GM12878 (cell line): ENCODE data around the gene MICALL1. TPM values are rescaled to one million over a fixed set of nuclear protein-coding genes. Genes with fewer than 3 reads are reported as not detected.
"Not testable (repeated sequence)": the region's sequence is repeated elsewhere in the genome, so short reads cannot be mapped to it uniquely, and the experiment has no call there.

Experiments
- ATAC-seq: fragments of 200-7000 bp; cut with Tn5 transposase; 3 replicates; pipeline ENCODE4 v1.9.1; 2020; ENCODE audit warnings: mild to moderate bottlenecking, moderate library complexity
- BruUV-seq: library from RNA; stranded (reverse); fragments of 400-500 nt; replicated peaks from 2 replicates; lab custom pipeline; 2021; lab: Mats Ljungman, UMichigan
- CTCF ChIA-PET: fragments of 300-600 bp; sonication (Branson Sonifier 250); formaldehyde crosslinking; extraction: SDS; loops from one replicate; lab custom pipeline; 2021; ENCODE audit warnings: inconsistent platforms; lab: Yijun Ruan, JAX
- POLR2A ChIA-PET: fragments of 350-600 bp; formaldehyde crosslinking; extraction: SDS; loops from one replicate; lab custom pipeline; 2021; ENCODE audit warnings: inconsistent platforms; lab: Charles Lee
- RAD21 ChIA-PET: fragments of 300-600 bp; sonication (Branson Sonifier 250); formaldehyde crosslinking; loops from one replicate; lab custom pipeline; 2023; ENCODE audit warnings: antibody characterized with exemption; ENCODE audit not compliant: unreplicated experiment; lab: Charles Lee
- SMC1A ChIA-PET: fragments of 300-600 bp; sonication (Branson Sonifier 250); formaldehyde crosslinking; loops from one replicate; lab custom pipeline; 2023; ENCODE audit not compliant: unreplicated experiment, uncharacterized antibody; lab: Charles Lee
- DNase-seq: peaks from one replicate; pipeline ENCODE4 v3.0.0-alpha.2; 2011; ENCODE audit warnings: low read depth, low spot score
- FAIRE-seq: peaks from 3 replicates; lab custom pipeline; 2011; peaks lifted over from hg19 to GRCh38; lab: Jason Lieb, UNC
- H2AFZ ChIP-seq: 2 replicates; pipeline ENCODE4 v1.6.0; 2011; ENCODE audit warnings: low read depth, low read length, control low read depth; ENCODE audit not compliant: control insufficient read depth
- H3K27ac ChIP-seq: 2 replicates; pipeline ENCODE4 v1.5.1; 2011; ENCODE audit warnings: control low read depth; ENCODE audit not compliant: control insufficient read depth, insufficient read depth
- H3K27me3 ChIP-seq, 2 experiments: replicated peaks in 1 of 2; 2 replicates each; pipeline versions ENCODE4 v1.6.0 to v1.6.1; 2011; ENCODE audit warnings: low read length in 1 of 2; ENCODE audit not compliant: control insufficient read depth in 2 of 2, insufficient read depth in 2 of 2
- H3K36me3 ChIP-seq, 2 experiments: 2 replicates each; pipeline ENCODE4 v1.5.1; 2011; ENCODE audit warnings: low read length in 1 of 2; ENCODE audit not compliant: control insufficient read depth in 2 of 2, insufficient read depth in 2 of 2
- H3K4me1 ChIP-seq: 2 replicates; pipeline ENCODE4 v1.6.1; 2011; ENCODE audit warnings: mild to moderate bottlenecking, low read length, moderate library complexity, mixed read lengths; ENCODE audit not compliant: control insufficient read depth, insufficient read depth
- H3K4me2 ChIP-seq: 2 replicates; pipeline ENCODE4 v1.6.0; 2011; ENCODE audit warnings: control low read depth; ENCODE audit not compliant: control insufficient read depth, insufficient read depth
- H3K4me3 ChIP-seq: fragments of 200-600 bp; sonication (generic); 2 replicates; pipeline ENCODE4 v1.5.1; 2016
- H3K79me2 ChIP-seq: 2 replicates; pipeline ENCODE4 v1.6.0; 2011; ENCODE audit warnings: low read length; ENCODE audit not compliant: control insufficient read depth, insufficient read depth
- H3K9ac ChIP-seq: 2 replicates; pipeline ENCODE4 v1.8.0; 2011; ENCODE audit warnings: low read length, control low read depth, mixed read lengths; ENCODE audit not compliant: control insufficient read depth, insufficient read depth
- H3K9me3 ChIP-seq: replicated peaks from 3 replicates; pipeline ENCODE4 v1.5.1; 2011; ENCODE audit warnings: mild to moderate bottlenecking, low read length; ENCODE audit not compliant: control insufficient read depth, insufficient read depth
- H4K20me1 ChIP-seq: 2 replicates; pipeline ENCODE4 v1.6.0; 2011; ENCODE audit not compliant: control insufficient read depth, insufficient read depth
- MEF2B ChIP-seq: fragments of 450-650 bp; IDR thresholded peaks from 2 replicates; pipeline ENCODE4 v1.6.1; 2018; ENCODE audit warnings: mild to moderate bottlenecking, moderate library complexity; ENCODE audit not compliant: partially characterized antibody, poor library complexity, severe bottlenecking
- NFYA ChIP-seq: IDR thresholded peaks from 2 replicates; pipeline ENCODE4 v1.6.1; 2011; ENCODE audit warnings: low read depth, mild to moderate bottlenecking, low read length, improper control_type of control experiment, borderline replicate concordance
- WGBS: methylation state at CpG from one replicate; pipeline ENCODE4 v1.1.6; 2016; ENCODE audit warnings: low lambda C conversion rate; ENCODE audit not compliant: insufficient replicate concordance, insufficient coverage; ENCODE audit errors: missing lambda C conversion rate; 5-methylcytosine and 5-hydroxymethylcytosine counted together
- in situ Hi-C: fragments of 300-500 bp; cut with MboI; formaldehyde crosslinking; loops from 9 replicates; pipeline ENCODE4 v1.14.3; 2018; ENCODE audit warnings: mixed read lengths
- intact Hi-C: fragments of 100-400 bp; cut with micrococcal nuclease; formaldehyde crosslinking; loops from one replicate; pipeline ENCODE4 v1.14.2; 2022; ENCODE audit not compliant: unreplicated experiment
- polyA plus RNA-seq, 11 experiments: library from polyadenylated mRNA; depleted of rRNA in 4 of 11; unstranded in 6 of 11; stranded (reverse) in 5 of 11; fragments of >200 nt; fragmentation: Nextera tagmentation in 4 of 11; fragmentation: Illumina TruSeq in 1 of 11; extraction: Ambion mirVana in 4 of 11; extraction: Trizol in 1 of 11; gene quantifications; 1 replicate in 1 of 11; 2 replicates in 10 of 11; pipeline versions ENCODE4 v1.2.1 to v1.2.3, GENCODE V29; 2011 to 2016; ENCODE audit warnings: inconsistent platforms in 2 of 11, missing spikeins in 2 of 11, low read depth in 1 of 11
- total RNA-seq, 4 experiments: library from RNA; depleted of rRNA in 3 of 4; stranded (reverse); fragments of >200 nt in 3 of 4; fragmentation: Illumina TruSeq in 1 of 4; extraction: Trizol in 1 of 4; gene quantifications; 2 replicates each; pipeline versions ENCODE4 v1.2.1 to v1.2.3, GENCODE V29; 2013 to 2021
- TF ChIP-seq, protein P1 (sequence below): fragments of 150-350 bp; IDR thresholded peaks from 2 replicates; pipeline ENCODE4 v1.6.1; 2016; ENCODE audit warnings: low read depth, low read length

The MICALL1 gene
- total and polyA plus RNA-seq, 10 of the 15 experiments (the other 5 are each of a cell fraction or from before 2014, with no cell fraction given) = 0.72 to 30.7 (median 7.8) TPM

DNA sequence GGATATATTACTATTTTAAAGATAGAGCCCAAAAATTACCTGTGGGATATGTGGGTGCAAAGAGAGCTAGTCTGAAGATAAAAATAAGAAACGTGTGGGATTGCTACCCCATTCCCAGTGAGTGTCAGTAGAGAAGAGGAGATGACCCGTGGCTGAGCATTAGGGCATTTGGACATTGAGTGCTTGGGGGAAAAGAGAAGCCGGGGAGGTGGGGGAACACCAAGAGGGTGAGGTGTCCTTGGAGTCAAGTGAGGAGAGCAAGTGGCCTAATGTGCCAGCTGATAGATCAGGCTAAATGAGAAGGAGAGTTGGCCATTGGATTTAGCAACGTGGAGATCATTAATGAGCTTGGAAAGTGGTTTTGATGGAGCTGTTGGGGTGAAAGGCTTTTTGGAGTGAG is 48.6 kb downstream of the MICALL1 start (continued):
- TF ChIP-seq, protein P1, sequence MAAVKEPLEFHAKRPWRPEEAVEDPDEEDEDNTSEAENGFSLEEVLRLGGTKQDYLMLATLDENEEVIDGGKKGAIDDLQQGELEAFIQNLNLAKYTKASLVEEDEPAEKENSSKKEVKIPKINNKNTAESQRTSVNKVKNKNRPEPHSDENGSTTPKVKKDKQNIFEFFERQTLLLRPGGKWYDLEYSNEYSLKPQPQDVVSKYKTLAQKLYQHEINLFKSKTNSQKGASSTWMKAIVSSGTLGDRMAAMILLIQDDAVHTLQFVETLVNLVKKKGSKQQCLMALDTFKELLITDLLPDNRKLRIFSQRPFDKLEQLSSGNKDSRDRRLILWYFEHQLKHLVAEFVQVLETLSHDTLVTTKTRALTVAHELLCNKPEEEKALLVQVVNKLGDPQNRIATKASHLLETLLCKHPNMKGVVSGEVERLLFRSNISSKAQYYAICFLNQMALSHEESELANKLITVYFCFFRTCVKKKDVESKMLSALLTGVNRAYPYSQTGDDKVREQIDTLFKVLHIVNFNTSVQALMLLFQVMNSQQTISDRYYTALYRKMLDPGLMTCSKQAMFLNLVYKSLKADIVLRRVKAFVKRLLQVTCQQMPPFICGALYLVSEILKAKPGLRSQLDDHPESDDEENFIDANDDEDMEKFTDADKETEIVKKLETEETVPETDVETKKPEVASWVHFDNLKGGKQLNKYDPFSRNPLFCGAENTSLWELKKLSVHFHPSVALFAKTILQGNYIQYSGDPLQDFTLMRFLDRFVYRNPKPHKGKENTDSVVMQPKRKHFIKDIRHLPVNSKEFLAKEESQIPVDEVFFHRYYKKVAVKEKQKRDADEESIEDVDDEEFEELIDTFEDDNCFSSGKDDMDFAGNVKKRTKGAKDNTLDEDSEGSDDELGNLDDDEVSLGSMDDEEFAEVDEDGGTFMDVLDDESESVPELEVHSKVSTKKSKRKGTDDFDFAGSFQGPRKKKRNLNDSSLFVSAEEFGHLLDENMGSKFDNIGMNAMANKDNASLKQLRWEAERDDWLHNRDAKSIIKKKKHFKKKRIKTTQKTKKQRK = no peak
- TF ChIP-seq MEF2B = no peak
- no peak for TF ChIP-seq NFYA

DNA sequence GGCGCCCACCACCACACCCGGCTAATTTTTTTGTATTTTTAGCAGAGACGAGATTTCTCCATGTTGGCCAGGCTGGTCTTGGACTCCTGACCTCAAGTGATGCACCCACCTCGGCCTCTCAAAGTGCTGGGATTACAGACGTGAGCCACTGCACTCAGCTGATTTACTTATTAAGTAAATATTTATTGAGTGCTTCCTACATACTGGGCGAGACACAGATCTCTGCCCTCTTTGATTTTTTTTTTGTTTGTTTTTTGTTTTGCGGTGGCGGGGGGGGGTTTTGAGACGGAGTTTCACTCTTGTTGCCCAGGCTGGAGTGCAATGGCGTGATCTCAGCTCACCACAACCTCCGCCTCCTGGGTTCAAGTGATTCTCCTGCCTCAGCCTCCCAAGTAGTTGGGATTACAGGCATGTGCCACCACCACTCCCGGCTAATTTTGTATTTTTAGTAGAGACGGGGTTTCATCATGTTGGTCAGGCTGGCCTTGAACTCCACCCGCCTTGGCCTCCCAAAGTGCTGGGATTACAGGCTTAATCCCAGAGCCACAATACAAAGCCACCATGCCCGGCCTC is 49.8 kb downstream of the MICALL1 start:
- H3K4me1 ChIP-seq, H3K4me2 ChIP-seq, H4K20me1 ChIP-seq, SMC1A ChIA-PET, FAIRE-seq, POLR2A ChIA-PET, H3K27ac ChIP-seq, H3K9me3 ChIP-seq, intact Hi-C loops, H2AFZ ChIP-seq, H3K27me3 ChIP-seq, DNase-seq, ATAC-seq, in situ Hi-C loops, H3K9ac ChIP-seq, H3K4me3 ChIP-seq, BruUV-seq: not testable (repeated sequence)
- H3K36me3 ChIP-seq = peaks cover 8 to 21% of the 10 kb centered on the region in 2 experiments
- WGBS = 88% methylated on average over 14 of the region's 15 CpGs
- ChIA-PET CTCF (interaction anchor here (1.1 to 4.8 kb wide), 2 partner anchors 10 to 313 kb away, joined by 3 to 42 read pairs; no protein-coding TSS in a partner anchor), RAD21 (interaction anchor here (0.6 kb wide), 1 partner anchor 29 kb away, joined by 3 read pairs; no protein-coding TSS in a partner anchor)
- peaks cover 15% of the 10 kb centered on the region for H3K79me2 ChIP-seq
